Skin epidermis (tissue), 12 donors: ENCODE results near the gene CNNM3.
"Not testable (repeated sequence)": the region's sequence is repeated elsewhere in the genome, so short reads cannot be mapped to it uniquely, and the experiment has no call there.

Experiments
- H3K27ac ChIP-seq, 21 experiments: fragments of 200-600 bp; sonication (generic) in 11 of 21; one replicate each; pipeline ENCODE4 v1.5.0; 2020; ENCODE audit warnings: mild to moderate bottlenecking in 3 of 21, inconsistent platforms in 2 of 21, moderate library complexity in 2 of 21
- H3K4me3 ChIP-seq, 7 experiments: fragments of 200-600 bp; sonication (generic) in 2 of 7; one replicate each; pipeline ENCODE4 v1.5.0; 2020; ENCODE audit warnings: inconsistent platforms in 2 of 7, mild to moderate bottlenecking in 2 of 7, moderate library complexity in 1 of 7

Gene CNNM3

GRCh38 chr2:96857667-96858372, 41.8 kb downstream of the CNNM3 start, which contains the start of gene ANKRD39:
Gene ANKRD39 (minus strand): TSS chr2:96858016. CDS start chr2:96857987, 29 bp downstream.
- Histone ChIP-seq H3K27ac (peak within 1 kb of the TSS; percentile 47 to 91 (median 82)), H3K4me3 (peak within 1 kb of the TSS; percentile 55 to 81 (median 61))

GRCh38 chr2:96859099-96859649, 43.1 kb downstream of the CNNM3 start:
- Histone ChIP-seq H3K27ac (peak overlapping the region in 14 of 21 experiments; percentile 32 to 91 (median 72)), H3K4me3 (peak overlapping the region in 3 of 7 experiments; percentile 60 to 79 (median 61))

GRCh38 chr2:96859681-96860064, 43.6 kb downstream of the CNNM3 start:
- Histone ChIP-seq H3K27ac (peak overlapping the region in 8 of 21 experiments; percentile 21 to 87 (median 56)), H3K4me3 (no peak overlapping the region)

GRCh38 chr2:96860065-96861029, 44.3 kb downstream of the CNNM3 start:
- Histone ChIP-seq H3K27ac (peak overlapping the region in 6 of 21 experiments; percentile 3 to 87 (median 54)), H3K4me3 (no peak overlapping the region)

GRCh38 chr2:96861074-96861473, 45.0 kb downstream of the CNNM3 start:
- Histone ChIP-seq H3K27ac (peak overlapping the region in 3 of 21 experiments; percentile 3 to 87 (median 18)), H3K4me3 (no peak overlapping the region)

- not testable (repeated sequence) for H3K4me3 ChIP-seq, H3K27ac ChIP-seq
Observed at GRCh38 chr2:96863056-96863455, 47.0 kb downstream of the CNNM3 start.

GRCh38 chr2:96863575-96864342, 47.7 kb downstream of the CNNM3 start:
- Histone ChIP-seq H3K27ac (no peak overlapping the region), H3K4me3 (no peak overlapping the region)

- no peak overlapping the region for H3K4me3 ChIP-seq
- H3K27ac ChIP-seq, result peak overlapping the region in 1 of 21 experiments; percentile 18
Observed at GRCh38 chr2:96864343-96865091, 48.4 kb downstream of the CNNM3 start.

- no peak overlapping the region for H3K4me3 ChIP-seq
- H3K27ac ChIP-seq, result no peak overlapping the region
Observed at GRCh38 chr2:96865654-96866053, 49.6 kb downstream of the CNNM3 start.

- H3K4me3 ChIP-seq, result no peak overlapping the region
- peak overlapping the region in 5 of 21 experiments; percentile 1 to 99 (median 38) for H3K27ac ChIP-seq
Observed at GRCh38 chr2:96866149-96866548, 50.1 kb downstream of the CNNM3 start.

- peak overlapping the region in 12 of 21 experiments; percentile 1 to 99 (median 28) for H3K27ac ChIP-seq
- peak overlapping the region in 1 of 7 experiments; percentile 80 for H3K4me3 ChIP-seq
Observed at GRCh38 chr2:96866586-96866985, 50.5 kb downstream of the CNNM3 start.

GRCh38 chr2:96866986-96867755, 51.1 kb downstream of the CNNM3 start:
- Histone ChIP-seq H3K4me3 (peak overlapping the region; percentile 58 to 96 (median 80)), H3K27ac (peak overlapping the region in 20 of 21 experiments; percentile 5 to 99 (median 97))

- Histone ChIP-seq H3K27ac (peak overlapping the region in 20 of 21 experiments; percentile 88 to 99 (median 97)), H3K4me3 (peak overlapping the region; percentile 58 to 96 (median 80))
Observed at GRCh38 chr2:96867756-96868554, 51.9 kb downstream of the CNNM3 start.

- Histone ChIP-seq H3K27ac (peak overlapping the region; percentile 88 to 99 (median 97)), H3K4me3 (peak overlapping the region; percentile 58 to 96 (median 80))
Observed at GRCh38 chr2:96868555-96869280, 52.6 kb downstream of the CNNM3 start.

- H3K27ac ChIP-seq, result peak overlapping the region; percentile 88 to 99 (median 97)
- H3K4me3 ChIP-seq, result peak overlapping the region; percentile 58 to 96 (median 80)
Observed at GRCh38 chr2:96869281-96869821, 53.3 kb downstream of the CNNM3 start.
